Astrocyte (in vitro differentiated cells and primary cell): ENCODE measurements around the gene ZZZ3.

Source experiments
- CTCF ChIP-seq: IDR thresholded peaks from 2 replicates; pipeline ENCODE4 v1.5.1; 2011; ENCODE audit warnings: low read depth, mild to moderate bottlenecking, inconsistent platforms, low read length, moderate library complexity; ENCODE audit not compliant: insufficient read depth
- EZH2 ChIP-seq: IDR thresholded peaks from 2 replicates; pipeline ENCODE4 v1.6.1; 2012; ENCODE audit warnings: mild to moderate bottlenecking, low read length, inconsistent platforms; ENCODE audit not compliant: insufficient read depth

DNA sequence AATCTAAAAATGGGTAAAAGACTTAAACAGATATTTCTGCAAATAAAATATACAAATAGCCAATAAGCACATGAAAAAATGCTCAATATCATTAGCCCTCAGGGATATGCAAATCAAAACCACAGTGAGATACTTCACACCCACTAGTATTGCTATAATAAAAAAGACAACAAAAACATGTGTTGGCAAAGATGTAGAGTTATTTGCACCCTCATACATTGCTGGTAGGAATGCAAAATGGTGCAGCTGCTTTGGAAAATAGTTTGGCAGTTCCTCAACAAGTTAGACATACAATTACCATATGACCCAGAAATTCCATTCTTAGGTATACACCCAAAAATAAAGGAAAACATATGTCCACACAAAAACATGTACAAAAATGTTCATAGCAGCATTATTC is 30.2 kb downstream of the ZZZ3 start:
- no peak for TF ChIP-seq EZH2
- no peak for TF ChIP-seq CTCF
